Epithelial cell of proximal tubule (primary cell): Measurements from ENCODE around the gene RAB35. TPM values are rescaled to one million over a fixed set of nuclear protein-coding genes. Genes with fewer than 3 reads are reported as not detected.

Source experiments
- DNase-seq: peaks from one replicate; pipeline ENCODE4 v3.0.0-alpha.2; 2011; ENCODE audit warnings: low read depth
- H3K4me3 ChIP-seq: 2 replicates; pipeline ENCODE4 v1.5.1; 2011; ENCODE audit warnings: low read depth, mild to moderate bottlenecking, low read length
- total RNA-seq: library from RNA; depleted of rRNA; stranded (reverse); fragments of >200 nt; gene quantifications from 2 replicates; pipeline ENCODE4 v1.2.3, GENCODE V29; 2015
- TF ChIP-seq, protein P1 (sequence below): conservative IDR thresholded peaks from 2 replicates; pipeline ENCODE4 v1.5.1; 2012; ENCODE audit warnings: low read depth, mild to moderate bottlenecking, low read length

RAB35 gene
- total RNA-seq, 1 donor from 2014 or later, result 18.6 TPM

DNA sequence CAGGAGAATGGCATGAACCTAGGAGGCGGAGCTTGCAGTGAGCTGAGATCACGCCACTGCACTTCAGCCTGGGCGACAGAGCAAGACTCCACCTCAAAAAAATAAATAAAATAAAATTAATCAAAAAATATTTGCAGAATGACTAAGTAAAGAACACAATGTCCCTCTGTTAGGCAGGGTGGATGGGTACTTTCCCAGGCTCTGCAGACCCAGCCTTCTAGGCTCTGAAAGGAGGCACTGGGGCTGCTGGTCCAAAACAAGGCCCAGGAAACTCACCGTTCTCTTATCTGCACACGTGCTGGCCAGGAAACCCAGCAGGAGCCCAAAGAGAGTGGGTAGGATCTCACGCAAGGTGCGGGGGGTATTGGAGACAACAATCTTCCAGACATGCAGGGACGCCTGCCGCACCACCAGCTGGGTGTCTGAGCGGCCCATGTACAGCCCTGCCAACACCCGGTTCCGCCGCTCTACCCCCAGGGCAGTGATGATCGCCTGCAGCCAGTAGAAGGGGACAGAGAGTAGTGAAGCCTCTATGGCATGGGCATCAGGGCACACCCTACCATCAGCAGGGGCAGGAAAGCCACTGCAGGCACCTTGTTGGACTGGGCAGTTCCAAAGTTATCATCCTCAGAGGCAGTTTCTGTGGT, 25.8 kb upstream of the RAB35 start:
- H3K4me3 ChIP-seq, result no peak overlapping the region
- TF ChIP-seq, protein P1, sequence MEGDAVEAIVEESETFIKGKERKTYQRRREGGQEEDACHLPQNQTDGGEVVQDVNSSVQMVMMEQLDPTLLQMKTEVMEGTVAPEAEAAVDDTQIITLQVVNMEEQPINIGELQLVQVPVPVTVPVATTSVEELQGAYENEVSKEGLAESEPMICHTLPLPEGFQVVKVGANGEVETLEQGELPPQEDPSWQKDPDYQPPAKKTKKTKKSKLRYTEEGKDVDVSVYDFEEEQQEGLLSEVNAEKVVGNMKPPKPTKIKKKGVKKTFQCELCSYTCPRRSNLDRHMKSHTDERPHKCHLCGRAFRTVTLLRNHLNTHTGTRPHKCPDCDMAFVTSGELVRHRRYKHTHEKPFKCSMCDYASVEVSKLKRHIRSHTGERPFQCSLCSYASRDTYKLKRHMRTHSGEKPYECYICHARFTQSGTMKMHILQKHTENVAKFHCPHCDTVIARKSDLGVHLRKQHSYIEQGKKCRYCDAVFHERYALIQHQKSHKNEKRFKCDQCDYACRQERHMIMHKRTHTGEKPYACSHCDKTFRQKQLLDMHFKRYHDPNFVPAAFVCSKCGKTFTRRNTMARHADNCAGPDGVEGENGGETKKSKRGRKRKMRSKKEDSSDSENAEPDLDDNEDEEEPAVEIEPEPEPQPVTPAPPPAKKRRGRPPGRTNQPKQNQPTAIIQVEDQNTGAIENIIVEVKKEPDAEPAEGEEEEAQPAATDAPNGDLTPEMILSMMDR, result no peak
- DNase-seq, result no peak

DNA sequence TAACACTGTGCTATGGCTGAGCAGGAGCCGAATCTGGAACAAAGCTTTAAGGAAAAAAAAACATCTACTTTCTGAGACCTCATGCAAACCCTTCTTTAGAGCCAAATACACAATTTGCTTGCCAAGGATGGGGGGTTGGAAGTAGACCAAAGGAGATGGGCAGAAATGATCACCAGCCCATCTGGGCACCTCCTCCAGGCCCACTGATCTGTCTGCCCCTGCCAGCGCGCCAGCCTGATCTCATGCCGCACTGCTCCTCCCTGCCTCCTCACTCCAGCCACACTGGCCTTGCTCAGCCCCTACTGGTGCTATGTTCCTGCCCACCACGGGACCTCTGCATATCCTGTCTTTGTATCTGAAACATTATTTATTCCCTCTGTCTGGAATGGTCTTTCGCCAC, 24.8 kb upstream of the RAB35 start:
- TF ChIP-seq, protein P1, result no peak
- no peak for DNase-seq
- H3K4me3 ChIP-seq, result no peak overlapping the region

DNA sequence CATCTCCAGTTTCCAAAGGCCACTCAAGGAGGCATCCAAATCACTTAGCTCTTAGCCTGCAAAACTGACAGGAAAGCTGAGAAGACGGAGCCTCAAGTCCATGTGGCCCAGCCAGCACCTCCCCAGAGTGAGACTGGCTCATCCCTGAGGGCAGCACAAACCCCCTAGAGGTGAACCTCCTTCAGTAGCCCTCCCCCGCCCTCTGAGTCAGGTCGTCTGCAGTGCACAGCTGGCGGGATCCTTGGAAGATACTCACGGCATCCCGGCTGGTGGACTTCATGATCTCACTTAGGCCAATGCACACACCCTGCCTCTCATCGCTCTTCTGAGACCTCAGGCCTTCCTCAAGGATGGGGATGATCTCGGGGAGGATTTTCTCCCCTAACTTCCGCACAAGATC, 24.1 kb upstream of the RAB35 start:
- H3K4me3 ChIP-seq, result no peak overlapping the region
- no peak for DNase-seq
- TF ChIP-seq, protein P1, result no peak

DNA sequence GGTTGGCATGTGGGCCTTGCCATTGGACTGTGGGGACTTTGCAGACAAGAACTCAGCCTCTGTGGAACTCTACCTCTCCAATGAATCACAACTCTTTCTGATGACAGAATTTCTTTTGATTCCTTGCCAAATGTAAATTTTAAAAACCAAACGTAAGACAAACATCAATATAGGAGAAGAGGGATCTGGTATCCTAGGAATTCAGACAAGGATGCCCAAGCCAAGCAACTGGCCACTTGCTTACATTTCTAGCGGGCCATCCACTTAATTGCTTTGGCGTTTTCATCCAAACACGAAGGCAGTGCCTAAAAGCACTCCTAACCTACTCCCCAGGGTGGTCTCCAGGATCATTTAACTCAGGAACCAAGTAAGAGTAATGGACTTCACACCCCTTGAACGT, 23.4 kb upstream of the RAB35 start:
- TF ChIP-seq, protein P1, result no peak
- no peak overlapping the region for H3K4me3 ChIP-seq
- DNase-seq, result no peak

DNA sequence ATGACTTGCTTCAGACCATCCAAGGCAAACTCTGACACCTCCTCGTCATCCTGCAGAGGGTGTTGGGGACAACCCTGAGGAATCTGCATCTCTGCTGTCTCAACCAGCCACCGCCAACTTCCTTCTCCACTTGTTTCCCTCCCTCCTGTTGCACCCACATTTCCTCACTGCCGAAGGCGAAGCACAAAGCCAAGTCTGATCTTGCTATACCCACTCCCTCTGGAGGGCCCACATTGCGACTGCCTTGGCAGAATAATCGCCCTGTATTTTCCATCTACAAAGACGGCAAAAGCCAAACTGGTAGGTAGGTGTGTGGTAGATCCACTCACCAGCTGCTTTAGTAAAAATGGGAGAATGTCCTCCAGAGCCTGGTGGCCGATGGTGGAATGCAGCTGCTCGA, 21.8 kb upstream of the RAB35 start:
- H3K4me3 ChIP-seq, result no peak overlapping the region
- DNase-seq, result no peak
- TF ChIP-seq, protein P1, result no peak

DNA sequence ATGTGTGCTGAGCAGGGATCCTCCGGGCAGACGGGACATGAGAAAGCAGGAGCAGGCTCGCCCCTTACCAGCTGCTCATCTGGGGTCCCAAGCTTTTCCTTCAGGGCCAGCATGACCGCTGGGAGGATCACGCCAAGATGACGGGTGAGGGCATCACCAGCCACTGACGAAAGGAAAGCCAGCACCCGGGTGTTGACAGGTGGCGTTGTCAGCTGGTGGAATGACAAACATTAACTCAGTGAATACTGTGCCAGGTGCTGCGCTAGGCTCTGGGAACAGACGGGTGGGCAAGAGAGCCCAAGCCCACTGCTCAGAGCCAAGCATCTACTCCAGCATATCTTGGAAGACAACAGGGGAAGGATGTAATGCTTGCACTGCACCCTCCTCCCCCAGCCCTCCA, 21.3 kb upstream of the RAB35 start:
- no peak for DNase-seq
- H3K4me3 ChIP-seq, result no peak overlapping the region
- TF ChIP-seq, protein P1, result no peak

DNA sequence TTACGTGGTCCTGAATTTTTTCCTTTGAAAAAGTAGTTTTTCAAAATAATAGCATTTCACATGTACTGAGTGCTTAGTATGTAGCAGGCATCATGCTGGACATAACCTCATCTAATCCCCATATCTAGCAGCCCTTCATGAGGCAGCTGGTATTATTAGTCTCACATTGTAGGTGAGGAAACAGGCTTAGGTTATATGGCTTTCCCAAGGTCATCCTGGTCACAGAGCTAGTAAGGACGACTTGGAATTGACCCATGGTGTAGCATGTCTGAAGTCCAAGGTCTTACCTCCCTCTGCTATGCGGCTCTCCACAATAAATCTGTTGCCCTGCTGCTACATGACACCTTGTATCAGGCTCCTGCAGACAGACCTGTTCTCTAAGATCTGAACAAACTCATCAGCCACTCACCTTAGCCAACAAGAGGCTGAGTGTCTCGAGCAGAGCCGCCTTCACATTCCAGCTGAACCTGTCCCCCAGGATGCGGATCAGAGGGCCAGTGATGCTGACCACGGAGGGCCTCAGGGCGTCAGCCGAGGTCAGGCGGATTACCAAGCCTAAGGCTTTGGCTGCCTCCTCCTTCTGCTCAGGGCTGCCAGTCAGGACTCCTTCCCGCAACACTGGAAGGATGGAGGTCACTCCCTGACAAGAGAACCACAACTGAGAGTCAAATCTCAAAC, 19.7 kb upstream of the RAB35 start:
- no peak overlapping the region for H3K4me3 ChIP-seq
- no peak for DNase-seq
- TF ChIP-seq, protein P1, result no peak
